Measurements from ENCODE around the gene GNG13. TPM values are rescaled to one million over a fixed set of nuclear protein-coding genes. Genes with fewer than 3 reads are reported as not detected.

GNG13 gene
- total RNA-seq, 1 experiment from 2014 or later, result not detected

GRCh38 chr16:768428-768827 is 32.1 kb downstream of the GNG13 start:
- TF ChIP-seq CTCF (IDR thresholded peaks at IDR 0.05; ENCODE audit: insufficient read depth in 1 of 2, low read depth in 1 of 2, low read length in 1 of 2, severe bottlenecking in 1 of 2, unreplicated experiment in 1 of 2), result no peak
- H3K27me3 Mint-ChIP-seq (ENCODE audit: insufficient read depth, unreplicated experiment), result no peaks in the 10 kb centered on the region
- H3K36me3 Mint-ChIP-seq (ENCODE audit: insufficient read depth, unreplicated experiment), result no peaks in the 10 kb centered on the region
- 0 out of 2 replicates have a peak, but pooled peaks cover 2% of the 10 kb centered on the region for H3K4me1 ChIP-seq
- intact Hi-C loops (cut with micrococcal nuclease; ENCODE audit: unreplicated experiment), result no loop called here
- no peak overlapping the region for H3K4me3 Mint-ChIP-seq (ENCODE audit: unreplicated experiment)
- no peaks in the 10 kb centered on the region for H3K36me3 ChIP-seq (ENCODE audit: control insufficient read depth, insufficient read depth, low read length)
- H3K27ac Mint-ChIP-seq (ENCODE audit: unreplicated experiment), result no peak overlapping the region
- ChIA-PET CTCF (no interaction called here), POLR2A (no interaction called here)
- H3K27me3 ChIP-seq (replicated peaks; ENCODE audit: control insufficient read depth, insufficient read depth, low read length), result no peaks in the 10 kb centered on the region
- no peaks in the 10 kb centered on the region for H3K9me3 ChIP-seq
- DNase-seq, result no peak
- no TSS peak for BruUV-seq (replicated peaks)
- no peak overlapping the region for H3K4me3 ChIP-seq (ENCODE audit: low read depth, low read length)
- no peaks in the 10 kb centered on the region for H3K4me1 Mint-ChIP-seq (ENCODE audit: low read depth, unreplicated experiment)
- H3K9me3 Mint-ChIP-seq (ENCODE audit: unreplicated experiment), result no peaks in the 10 kb centered on the region

- ChIA-PET CTCF (no interaction called here), POLR2A (no interaction called here)
- H3K27me3 ChIP-seq (replicated peaks; ENCODE audit: control insufficient read depth, insufficient read depth, low read length), result no peaks in the 10 kb centered on the region
- H3K36me3 ChIP-seq (ENCODE audit: control insufficient read depth, insufficient read depth, low read length), result no peaks in the 10 kb centered on the region
- H3K27ac Mint-ChIP-seq (ENCODE audit: unreplicated experiment), result no peak overlapping the region
- no peak for TF ChIP-seq CTCF (IDR thresholded peaks at IDR 0.05; ENCODE audit: insufficient read depth in 1 of 2, low read depth in 1 of 2, low read length in 1 of 2, severe bottlenecking in 1 of 2, unreplicated experiment in 1 of 2)
- H3K9me3 ChIP-seq, result no peaks in the 10 kb centered on the region
- no peak for DNase-seq
- no peaks in the 10 kb centered on the region for H3K4me1 Mint-ChIP-seq (ENCODE audit: low read depth, unreplicated experiment)
- H3K27me3 Mint-ChIP-seq (ENCODE audit: insufficient read depth, unreplicated experiment), result no peaks in the 10 kb centered on the region
- no peak overlapping the region for H3K4me3 ChIP-seq (ENCODE audit: low read depth, low read length)
- intact Hi-C loops (cut with micrococcal nuclease; ENCODE audit: unreplicated experiment), result no loop called here
- H3K4me1 ChIP-seq, result 0 out of 2 replicates have a peak, but pooled peaks cover 2% of the 10 kb centered on the region
- no TSS peak for BruUV-seq (replicated peaks)
- no peaks in the 10 kb centered on the region for H3K9me3 Mint-ChIP-seq (ENCODE audit: unreplicated experiment)
- H3K4me3 Mint-ChIP-seq (ENCODE audit: unreplicated experiment), result no peak overlapping the region
- no peaks in the 10 kb centered on the region for H3K36me3 Mint-ChIP-seq (ENCODE audit: insufficient read depth, unreplicated experiment)
Measured at GRCh38 chr16:767743-768235, 32.7 kb downstream of the GNG13 start.

GRCh38 chr16:766820-767640 is 33.5 kb downstream of the GNG13 start:
- Mint-ChIP-seq H3K27ac (ENCODE audit: unreplicated experiment) (no peak overlapping the region), H3K9me3 (ENCODE audit: unreplicated experiment) (no peaks in the 10 kb centered on the region), H3K4me3 (ENCODE audit: unreplicated experiment) (no peak overlapping the region), H3K36me3 (ENCODE audit: insufficient read depth, unreplicated experiment) (no peaks in the 10 kb centered on the region), H3K27me3 (ENCODE audit: insufficient read depth, unreplicated experiment) (no peaks in the 10 kb centered on the region), H3K4me1 (ENCODE audit: low read depth, unreplicated experiment) (no peaks in the 10 kb centered on the region)
- POLR2A ChIA-PET, result no interaction called here
- Histone ChIP-seq H3K9me3 (no peaks in the 10 kb centered on the region), H3K4me1 (0 out of 2 replicates have a peak, but pooled peaks cover 5% of the 10 kb centered on the region), H3K4me3 (ENCODE audit: low read depth, low read length) (no peak overlapping the region), H3K36me3 (ENCODE audit: control insufficient read depth, insufficient read depth, low read length) (no peaks in the 10 kb centered on the region), H3K27me3 (replicated peaks; ENCODE audit: control insufficient read depth, insufficient read depth, low read length) (no peaks in the 10 kb centered on the region)
- TF ChIP-seq CTCF (IDR thresholded peaks at IDR 0.05; ENCODE audit: insufficient read depth in 1 of 2, low read depth in 1 of 2, low read length in 1 of 2, severe bottlenecking in 1 of 2, unreplicated experiment in 1 of 2), result no peak
- no TSS peak for BruUV-seq (replicated peaks)
- intact Hi-C loops (cut with micrococcal nuclease; ENCODE audit: unreplicated experiment), result no loop called here
- CTCF ChIA-PET, result interaction anchor here (0.6 kb wide), 1 partner anchor 395 kb away, joined by 3 read pairs; no protein-coding TSS in a partner anchor
- DNase-seq, result no peak

Data from Caco-2 (cell line).